Fibroblast of lung (primary cell): ENCODE data around the gene DNPH1.

Source experiments
- CTCF ChIP-seq, 2 donors: IDR thresholded peaks in 1 of 2; conservative IDR thresholded peaks in 1 of 2; 1 replicate in 1 of 2; 2 replicates in 1 of 2; pipeline ENCODE4 v1.5.1; 2011 to 2012; ENCODE audit warnings: low read length in 2 of 2, control low read depth in 1 of 2, inconsistent platforms in 1 of 2, low read depth in 1 of 2, mild to moderate bottlenecking in 1 of 2
- EZH2 ChIP-seq: IDR thresholded peaks from 2 replicates; pipeline ENCODE4 v1.5.1; 2012; ENCODE audit warnings: low read length, control low read depth, mild to moderate bottlenecking; ENCODE audit errors: missing control alignments

- TF ChIP-seq CTCF (conservative IDR thresholded peaks at IDR 0.05 in 1 of 2, IDR thresholded peaks at IDR 0.05 in 1 of 2; ENCODE audit: low read depth in 1 of 2, low read length in 2 of 2) (no peak), EZH2 (no peak)
Measured at GRCh38 chr6:43248791-43249190, 19.5 kb upstream of the DNPH1 start.
